GM19240 (cell line): ENCODE data around the gene RPS19BP1.

Experiments
- DNase-seq: peaks from one replicate; pipeline ENCODE4 v3.0.0; 2011; ENCODE audit warnings: low spot score; ENCODE audit not compliant: insufficient read length

The RPS19BP1 gene

GRCh38 chr22:39532215-39533073 lies at the start of gene RPS19BP1:
Gene RPS19BP1 (minus strand): TSS chr22:39532748. CDS start chr22:39532738, 10 bp downstream.
- DNase-seq, result peak; percentile 96

DNA sequence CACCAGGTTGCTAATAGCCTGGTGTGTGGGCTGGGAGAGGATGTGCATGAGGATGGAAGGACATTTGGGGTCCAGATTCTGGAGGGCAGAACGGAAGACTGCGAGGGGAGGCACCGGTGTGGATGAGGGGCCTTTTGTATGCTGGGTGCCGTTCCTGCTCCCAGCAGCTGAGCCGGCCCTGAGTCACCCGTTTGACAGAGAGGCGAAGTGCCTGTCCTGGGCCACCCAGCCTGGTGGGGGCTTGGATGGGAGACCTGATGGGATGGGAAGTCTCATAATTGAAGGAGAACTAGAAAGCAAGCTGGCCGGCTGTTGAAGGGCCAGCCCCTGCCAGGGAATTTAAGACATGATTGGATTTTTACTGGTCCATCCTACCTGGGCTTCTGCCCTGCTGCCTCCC lies 48.8 kb upstream of the RPS19BP1 start:
- no peak for DNase-seq

GRCh38 chr22:39580795-39581194 lies 48.2 kb upstream of the RPS19BP1 start:
- DNase-seq, result no peak

DNA sequence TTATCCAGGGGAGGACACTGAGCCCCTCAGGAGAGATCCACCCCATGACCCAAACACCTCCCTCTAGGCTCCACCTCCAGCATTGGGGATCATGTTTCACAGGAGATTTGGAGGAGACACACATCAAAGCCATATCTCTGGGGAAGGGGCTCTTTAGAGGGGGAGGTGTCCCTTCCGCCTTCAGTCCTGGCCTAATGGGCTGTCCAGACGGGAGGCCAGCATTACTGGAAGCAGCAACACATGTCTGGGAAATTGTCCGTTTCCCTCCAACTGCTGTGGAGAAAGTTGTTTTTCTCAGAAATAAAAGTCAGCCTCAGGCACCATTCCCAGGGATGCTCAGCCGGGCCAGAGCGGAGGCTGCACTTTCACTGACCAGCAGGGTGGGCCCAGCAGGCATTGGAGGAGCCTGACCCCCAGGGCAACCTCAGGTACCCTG lies 47.5 kb upstream of the RPS19BP1 start:
- DNase-seq, result no peak

GRCh38 chr22:39577900-39578299 lies 45.4 kb upstream of the RPS19BP1 start:
- DNase-seq, result no peak

- DNase-seq, result no peak
Observed at GRCh38 chr22:39577366-39577765, 44.8 kb upstream of the RPS19BP1 start.

- no peak for DNase-seq
Observed at GRCh38 chr22:39576027-39576426, 43.5 kb upstream of the RPS19BP1 start.

GRCh38 chr22:39575552-39575825 lies 42.9 kb upstream of the RPS19BP1 start:
- DNase-seq, result no peak

- DNase-seq, result no peak
Observed at GRCh38 chr22:39574779-39575551, 42.4 kb upstream of the RPS19BP1 start.

DNA sequence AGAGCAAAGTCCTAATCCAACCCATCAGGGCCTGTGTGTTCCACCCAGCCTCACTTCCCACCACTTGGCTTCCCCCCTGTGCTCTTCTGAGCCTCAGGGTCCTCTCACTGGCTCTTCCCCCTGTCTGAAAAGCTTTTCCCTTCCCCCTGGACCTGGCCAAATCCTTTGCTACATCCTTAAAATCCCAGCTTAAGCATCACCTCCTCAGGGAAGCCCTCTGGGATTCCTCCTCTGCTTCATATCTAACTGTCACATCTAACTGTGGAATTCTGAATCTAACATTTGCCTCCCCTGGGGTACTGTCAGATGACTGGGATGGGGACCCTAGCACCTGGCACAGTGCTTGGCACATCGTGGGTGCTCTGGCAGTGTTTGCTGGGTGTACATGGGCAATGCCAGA lies 39.0 kb upstream of the RPS19BP1 start:
- no peak for DNase-seq

GRCh38 chr22:39570665-39571064 lies 38.1 kb upstream of the RPS19BP1 start, which contains the start of gene CACNA1I:
Gene CACNA1I (plus strand): TSS chr22:39570753. CDS start chr22:39570753, 0 bp downstream.
- no peak for DNase-seq

DNA sequence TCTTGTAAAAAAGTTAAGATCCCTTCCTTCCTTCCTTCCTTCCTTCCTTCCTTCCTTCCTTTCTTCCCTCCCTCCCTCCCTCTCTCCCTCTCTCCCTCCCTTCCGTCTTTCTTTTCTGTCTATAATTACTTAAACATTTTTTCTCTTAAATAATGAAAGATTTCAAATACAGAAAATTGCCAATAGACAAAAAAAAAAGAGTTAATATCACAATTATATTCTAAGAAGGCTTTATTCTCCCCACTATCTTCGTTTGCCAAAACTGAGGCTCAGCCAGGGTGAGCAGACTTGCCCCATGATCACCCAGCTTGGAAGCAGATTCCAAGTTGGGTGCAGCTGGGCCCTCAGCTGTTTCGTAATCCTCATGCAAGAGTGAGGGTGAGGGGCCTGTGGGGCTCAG lies 37.7 kb upstream of the RPS19BP1 start:
- no peak for DNase-seq

- DNase-seq, result no peak
Observed at GRCh38 chr22:39569066-39569465, 36.5 kb upstream of the RPS19BP1 start.

- DNase-seq, result no peak
Observed at GRCh38 chr22:39568278-39568981, 35.9 kb upstream of the RPS19BP1 start.

- DNase-seq, result no peak
Observed at GRCh38 chr22:39567135-39567946, 34.8 kb upstream of the RPS19BP1 start.

GRCh38 chr22:39565414-39565944 lies 32.9 kb upstream of the RPS19BP1 start:
- no peak for DNase-seq

DNA sequence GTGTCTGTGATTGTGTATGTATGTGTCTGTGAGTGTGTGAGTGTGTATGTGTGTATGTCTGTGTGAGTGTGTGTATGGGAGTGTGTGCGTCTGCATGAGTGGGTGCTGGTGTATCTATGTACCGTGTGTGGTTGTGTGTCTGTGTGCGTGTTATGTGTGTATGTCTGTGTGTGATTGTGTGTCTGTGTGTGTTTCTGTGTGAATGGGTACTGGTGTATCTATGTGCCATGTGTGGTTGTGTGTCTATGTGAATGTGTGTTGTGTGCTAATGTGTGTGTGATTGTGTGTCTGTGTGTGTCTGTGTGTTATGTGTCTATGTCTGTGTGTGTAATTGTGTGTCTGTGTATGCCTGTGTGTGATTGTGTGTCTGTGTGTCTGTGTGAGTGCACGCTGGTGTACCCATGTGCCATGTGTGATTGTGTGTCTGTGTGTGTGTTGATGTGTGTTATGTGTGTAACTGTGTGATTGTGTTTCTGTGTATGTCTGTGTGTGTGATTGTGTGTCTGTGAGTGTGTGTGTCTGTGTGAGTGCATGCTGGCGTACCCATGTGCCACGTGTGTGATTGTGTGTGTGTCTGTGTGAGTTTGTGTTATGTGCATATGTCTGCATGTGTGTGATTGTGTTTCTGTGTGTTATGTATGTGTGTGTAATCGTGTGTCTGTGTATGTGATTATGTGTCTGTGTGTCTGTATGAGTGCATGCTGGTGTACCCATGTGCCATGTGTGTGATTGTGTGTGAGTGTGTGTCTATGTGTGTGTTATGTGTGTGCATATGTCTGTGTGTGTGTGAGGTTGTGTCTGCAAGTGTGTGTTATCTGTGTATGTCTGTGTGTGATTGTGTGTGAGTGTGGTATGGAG lies 31.3 kb upstream of the RPS19BP1 start:
- no peak for DNase-seq

- DNase-seq, result no peak
Observed at GRCh38 chr22:39562839-39563489, 30.4 kb upstream of the RPS19BP1 start.

- no peak for DNase-seq
Observed at GRCh38 chr22:39560127-39560526, 27.6 kb upstream of the RPS19BP1 start.
